Embryonic facial prominence (tissue), 1 donor: Measurements from ENCODE around the gene EIF2D.
"Not testable (repeated sequence)": the region's sequence is repeated elsewhere in the genome, so short reads cannot be mapped to it uniquely, and the experiment has no call there.

Experiments
- DNase-seq: peaks from one replicate; pipeline ENCODE4 v3.0.0-alpha.2; 2016; ENCODE audit errors: extremely low spot score

Gene EIF2D

GRCh38 chr1:206587904-206588303 lies 24.4 kb downstream of the EIF2D start:
- no peak for DNase-seq

DNA sequence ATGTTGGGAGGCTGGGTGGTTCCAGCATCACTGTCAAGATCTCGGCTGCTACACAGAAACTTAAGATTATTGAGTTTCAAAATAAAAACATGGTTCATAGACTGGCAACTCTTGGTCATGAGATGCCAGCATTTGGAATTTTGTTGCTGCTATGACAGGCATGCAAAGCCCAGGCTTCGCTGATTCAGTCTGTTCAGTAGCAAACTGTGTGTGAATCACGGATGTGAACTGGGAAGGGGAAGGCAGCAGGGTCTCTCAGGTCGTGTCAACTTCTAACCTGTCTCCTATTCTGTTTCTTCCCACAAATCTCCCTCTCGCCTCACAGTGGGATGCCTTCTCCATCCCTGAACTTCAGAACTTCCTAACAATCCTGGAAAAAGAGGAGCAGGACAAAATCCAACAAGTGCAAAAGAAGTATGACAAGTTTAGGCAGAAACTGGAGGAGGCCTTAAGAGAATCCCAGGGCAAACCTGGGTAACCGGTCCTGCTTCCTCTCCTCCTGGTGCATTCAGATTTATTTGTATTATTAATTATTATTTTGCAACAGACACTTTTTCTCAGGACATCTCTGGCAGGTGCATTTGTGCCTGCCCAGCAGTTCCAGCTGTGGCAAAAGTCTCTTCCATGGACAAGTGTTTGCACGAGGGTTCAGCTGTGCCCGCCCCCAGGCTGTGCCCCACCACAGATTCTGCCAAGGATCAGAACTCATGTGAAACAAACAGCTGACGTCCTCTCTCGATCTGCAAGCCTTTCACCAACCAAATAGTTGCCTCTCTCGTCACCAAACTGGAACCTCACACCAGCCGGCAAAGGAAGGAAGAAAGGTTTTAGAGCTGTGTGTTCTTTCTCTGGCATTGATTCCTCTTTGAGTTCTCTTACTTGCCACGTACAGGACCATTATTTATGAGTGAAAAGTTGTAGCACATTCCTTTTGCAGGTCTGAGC lies 25.5 kb downstream of the EIF2D start:
- DNase-seq: no peak

DNA sequence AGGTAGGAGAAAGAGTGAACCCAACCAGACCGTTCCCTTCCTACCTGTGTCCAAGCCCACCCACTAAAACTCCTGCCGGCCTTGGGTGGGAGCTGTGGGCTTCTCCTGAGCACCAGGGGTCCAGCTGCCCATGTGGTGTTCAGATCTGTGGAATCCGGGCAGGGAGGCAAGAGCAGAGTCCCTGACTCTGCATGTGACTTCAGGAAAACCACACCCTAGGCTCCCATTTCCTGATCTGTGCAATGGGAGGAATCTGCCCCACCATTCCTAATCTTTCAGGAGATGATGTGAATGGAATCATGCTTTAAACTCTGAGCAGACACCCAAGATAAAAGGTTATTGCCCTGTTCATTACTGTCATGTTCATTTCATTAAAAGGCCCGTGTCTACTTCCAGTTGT lies 27.6 kb downstream of the EIF2D start:
- no peak for DNase-seq

GRCh38 chr1:206583707-206584648 lies 28.3 kb downstream of the EIF2D start:
- peak; percentile 37 for DNase-seq

- DNase-seq: no peak
Measured at GRCh38 chr1:206582971-206583706, 29.1 kb downstream of the EIF2D start.

DNA sequence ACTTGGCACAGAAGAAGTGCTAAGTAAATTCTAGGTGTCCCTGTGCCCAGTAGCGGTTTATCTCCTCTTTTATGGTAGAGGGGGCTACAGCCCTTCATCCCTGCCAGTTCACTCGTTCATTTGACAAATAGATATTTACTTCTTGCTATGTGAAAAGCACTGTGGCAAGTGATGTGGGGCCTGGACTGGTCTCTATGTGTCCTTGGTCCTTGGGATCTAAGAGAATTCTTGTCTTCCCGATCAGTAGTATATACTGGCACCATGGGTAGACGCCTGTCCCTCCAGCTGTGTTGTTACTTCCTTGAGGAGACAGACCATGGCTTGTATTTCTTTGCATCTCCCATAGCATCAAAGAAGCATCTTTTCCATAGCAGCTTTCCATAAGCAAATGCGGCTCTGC lies 29.7 kb downstream of the EIF2D start:
- no peak for DNase-seq

DNA sequence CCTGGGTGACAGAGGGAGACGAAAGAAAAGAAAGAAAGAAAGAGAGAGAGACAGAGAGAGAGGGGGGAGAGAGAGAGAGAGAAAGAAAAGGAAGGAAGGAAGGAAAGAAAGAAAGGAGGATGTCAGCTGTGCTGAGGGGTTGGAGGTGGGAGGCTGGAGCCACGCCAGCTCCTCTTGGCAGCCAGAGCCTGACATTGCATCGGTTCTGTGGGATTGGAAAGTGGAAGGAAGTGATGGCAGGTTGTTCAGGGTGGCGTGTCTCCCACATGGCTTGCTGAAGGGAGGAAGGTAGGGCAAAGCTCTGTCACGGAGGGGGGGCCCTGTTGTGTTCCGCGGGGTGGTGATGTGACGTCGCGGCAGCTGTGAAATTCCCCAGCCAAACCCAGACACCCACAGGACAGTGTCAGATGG lies 30.7 kb downstream of the EIF2D start:
- no peak for DNase-seq

- DNase-seq: not testable (repeated sequence)
Measured at GRCh38 chr1:206581114-206581497, 31.2 kb downstream of the EIF2D start.

- DNase-seq: no peak
Measured at GRCh38 chr1:206580438-206581113, 31.7 kb downstream of the EIF2D start.

DNA sequence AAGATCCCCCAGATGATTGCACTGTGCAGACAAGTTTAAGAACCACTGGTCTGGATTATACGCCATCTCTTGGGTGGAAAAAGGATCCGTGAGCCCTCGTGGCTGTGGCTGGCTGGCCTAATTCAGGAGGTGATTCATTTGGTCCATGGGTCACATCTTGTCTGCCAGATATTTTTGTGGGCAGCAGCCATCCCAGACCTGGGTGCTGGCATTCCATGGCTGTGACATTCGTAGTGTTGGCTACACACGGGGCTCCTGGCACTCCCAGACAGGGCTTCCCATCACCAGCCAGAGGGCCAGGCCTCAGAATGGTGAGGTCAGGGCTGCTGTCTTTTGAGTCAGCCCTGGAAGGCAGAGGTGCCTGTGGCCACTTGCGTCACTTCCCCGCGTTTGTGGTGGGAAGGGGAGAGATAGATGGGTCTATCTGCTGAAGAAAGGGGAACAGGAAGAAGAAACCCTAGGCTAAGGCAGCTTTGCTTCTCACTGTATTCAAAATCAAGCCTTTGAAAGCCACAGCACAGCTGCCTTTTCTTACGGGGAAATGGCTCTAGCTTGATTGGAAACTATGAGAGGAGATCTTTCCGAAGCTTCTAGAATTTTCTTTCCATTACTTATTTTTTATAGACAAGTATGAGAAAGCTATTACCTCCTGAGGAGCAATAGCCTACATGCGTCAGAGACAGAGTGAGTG lies 32.4 kb downstream of the EIF2D start:
- DNase-seq: no peak

DNA sequence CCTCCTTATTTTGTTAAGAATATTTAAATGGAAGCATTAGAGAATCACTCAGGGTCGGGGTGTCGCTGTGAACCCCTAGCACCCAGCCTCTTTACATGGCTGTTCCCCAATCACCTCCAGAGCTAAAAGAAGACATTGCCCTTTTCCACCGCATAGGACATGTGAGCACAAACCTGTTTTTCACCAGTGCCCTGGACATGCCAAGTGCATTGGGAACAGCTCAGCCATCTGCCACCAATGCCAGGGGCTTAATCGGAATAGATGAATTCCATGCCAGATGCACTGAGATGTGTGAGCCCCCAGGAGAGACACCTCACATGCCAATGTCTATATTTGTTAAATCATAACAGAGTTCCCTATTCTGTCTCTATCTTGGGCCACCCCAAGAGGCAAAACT lies 33.3 kb downstream of the EIF2D start:
- DNase-seq: no peak

DNA sequence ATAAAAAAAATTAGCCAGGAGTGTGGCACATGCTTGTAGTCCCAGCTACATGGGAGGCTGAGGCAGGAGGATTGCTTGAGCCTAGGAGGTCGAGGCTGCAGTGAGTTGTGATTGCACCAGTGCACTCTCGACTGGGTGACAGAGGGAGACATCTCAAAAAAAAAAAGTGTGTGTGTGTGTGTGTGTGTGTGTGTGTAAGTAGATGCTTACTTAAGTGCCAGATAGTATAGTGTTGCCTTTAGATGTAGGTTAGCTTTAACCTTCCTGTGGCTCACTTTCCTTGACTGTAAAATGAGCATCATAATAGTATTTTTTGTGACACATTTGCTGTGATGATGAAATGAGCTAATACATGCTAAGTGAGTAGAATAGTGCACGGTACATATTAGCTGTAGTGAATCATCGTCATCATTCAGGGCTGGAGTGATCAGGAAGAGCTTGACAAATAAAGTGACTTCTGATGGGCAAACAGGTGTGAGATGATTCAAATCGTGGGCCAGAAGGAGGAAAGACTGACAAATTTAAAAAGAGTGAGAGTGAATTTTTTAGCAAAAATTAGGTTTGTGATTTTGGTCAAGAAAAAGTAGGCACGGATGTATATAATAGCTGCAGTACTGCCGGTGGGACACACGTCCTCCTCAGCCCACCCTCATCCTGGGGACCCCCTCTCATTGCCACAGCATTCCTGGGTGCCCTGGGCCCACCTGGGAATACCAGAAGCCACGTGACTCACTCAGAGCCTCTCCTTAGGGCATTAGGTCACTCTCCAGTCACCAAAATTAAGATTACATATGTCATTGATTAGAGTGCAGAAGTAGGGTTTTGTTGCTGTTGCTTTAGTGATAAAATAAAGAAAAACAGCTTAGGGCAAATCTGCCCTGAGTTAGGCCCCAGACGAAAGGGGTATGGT lies 33.9 kb downstream of the EIF2D start:
- DNase-seq: no peak

- DNase-seq: no peak
Measured at GRCh38 chr1:206577626-206578025, 34.6 kb downstream of the EIF2D start.

DNA sequence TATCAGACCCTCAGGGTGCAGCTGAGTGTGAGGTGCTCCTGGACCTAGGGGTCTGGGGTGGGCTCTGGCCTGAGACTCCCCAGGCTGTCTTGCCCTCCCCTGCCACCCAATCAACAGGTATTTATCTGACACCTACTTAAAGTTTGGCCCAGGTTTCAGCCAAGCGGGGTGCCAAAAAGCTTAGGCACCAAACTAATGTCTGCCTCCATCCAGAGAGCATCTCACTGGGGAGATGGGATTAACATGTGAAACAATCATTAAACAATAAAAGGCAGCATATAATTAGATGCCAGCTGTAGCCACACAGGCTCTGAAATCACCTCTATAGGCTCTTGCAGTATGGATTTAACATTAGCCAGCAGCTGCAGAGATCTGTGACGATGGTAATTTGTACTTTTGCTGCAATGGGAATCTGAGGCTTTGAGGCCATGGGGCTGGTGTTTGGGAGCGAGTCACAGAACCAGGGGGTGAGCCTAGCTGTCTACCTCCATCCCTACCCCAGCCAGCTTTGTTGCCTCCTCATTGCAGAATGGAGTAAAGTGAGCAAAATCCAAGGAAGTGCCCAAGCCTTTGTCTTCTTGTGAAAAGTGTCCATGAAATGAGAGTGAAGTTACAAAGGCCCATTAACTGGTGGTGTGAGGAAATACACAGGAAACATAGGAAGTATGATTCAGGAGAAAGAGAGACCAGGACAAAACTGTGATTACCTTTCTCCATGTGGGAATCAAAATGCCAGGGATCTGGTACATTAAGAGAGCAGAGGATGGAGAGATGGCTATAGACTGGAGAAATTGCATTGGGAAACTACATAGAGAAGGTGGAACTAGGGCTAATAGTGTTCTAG lies 36.1 kb downstream of the EIF2D start:
- no peak for DNase-seq

GRCh38 chr1:206575165-206575893 lies 36.9 kb downstream of the EIF2D start:
- no peak for DNase-seq

- no peak for DNase-seq
Measured at GRCh38 chr1:206573762-206574161, 38.5 kb downstream of the EIF2D start.

DNA sequence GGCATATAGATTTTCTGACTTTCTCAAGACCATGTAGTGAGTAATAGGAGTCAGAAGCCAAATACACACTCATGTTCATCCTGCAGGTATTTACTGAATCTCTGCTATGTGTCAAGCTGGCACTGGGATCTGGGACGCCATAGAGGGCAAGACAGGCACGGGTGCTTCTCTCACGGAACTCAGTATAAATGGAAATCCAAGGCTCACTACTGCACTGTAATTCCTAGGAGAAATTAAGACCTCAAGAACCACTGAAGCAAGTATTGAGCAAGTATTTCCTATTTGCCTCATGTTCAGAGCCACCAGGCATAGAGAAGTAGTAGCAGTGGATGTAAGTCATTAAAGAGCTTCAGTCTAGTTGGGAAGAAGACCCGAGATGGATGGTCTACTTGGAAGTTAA lies 38.9 kb downstream of the EIF2D start:
- DNase-seq: no peak

- DNase-seq: no peak
Measured at GRCh38 chr1:206572835-206573234, 39.4 kb downstream of the EIF2D start.
